GM23338 (cell line): ENCODE results near the gene UGT2A1. TPM values are rescaled to one million over a fixed set of nuclear protein-coding genes. Genes with fewer than 3 reads are reported as not detected.

Experiments
- ATAC-seq: fragments of 200-7000 bp; cut with Tn5 transposase; 3 replicates; pipeline ENCODE4 v1.9.1; 2020
- DNase-seq: peaks from one replicate; pipeline ENCODE4 v3.0.0-alpha.2; 2015; ENCODE audit warnings: low spot score
- H2AFZ ChIP-seq: fragments of 200-600 bp; sonication (generic); 2 replicates; pipeline ENCODE4 v1.8.0; 2016; ENCODE audit warnings: antibody characterized with exemption, mild to moderate bottlenecking, moderate library complexity
- H3F3A ChIP-seq: fragments of 200-600 bp; sonication (generic); replicated peaks from 2 replicates; pipeline ENCODE4 v1.8.0; 2017; ENCODE audit warnings: antibody characterized with exemption, mixed run types, low read depth
- H3K27ac ChIP-seq: fragments of 200-600 bp; sonication (generic); 2 replicates; pipeline ENCODE4 v1.6.1; 2016; ENCODE audit warnings: low read depth
- H3K27me3 ChIP-seq: fragments of 200-600 bp; sonication (generic); 2 replicates; pipeline ENCODE4 v1.8.0; 2016; ENCODE audit warnings: mild to moderate bottlenecking, mixed run types, moderate library complexity; ENCODE audit not compliant: insufficient read depth
- H3K36me3 ChIP-seq: fragments of 200-600 bp; sonication (generic); 2 replicates; pipeline ENCODE4 v1.8.0; 2016; ENCODE audit warnings: mild to moderate bottlenecking; ENCODE audit not compliant: insufficient read depth
- H3K4me1 ChIP-seq: fragments of 200-600 bp; sonication (generic); 2 replicates; pipeline ENCODE4 v1.8.0; 2016; ENCODE audit warnings: mild to moderate bottlenecking, moderate library complexity; ENCODE audit not compliant: insufficient read depth
- H3K4me2 ChIP-seq: fragments of 200-600 bp; sonication (generic); 2 replicates; pipeline ENCODE4 v1.7.1; 2017; ENCODE audit warnings: mixed run types
- H3K4me3 ChIP-seq: fragments of 200-600 bp; sonication (generic); 2 replicates; pipeline ENCODE4 v1.6.1; 2016; ENCODE audit warnings: mixed run types
- H3K79me2 ChIP-seq: fragments of 200-600 bp; sonication (generic); replicated peaks from 2 replicates; pipeline ENCODE4 v1.8.0; 2017; ENCODE audit warnings: mild to moderate bottlenecking; ENCODE audit not compliant: insufficient read depth
- H3K9me2 ChIP-seq: fragments of 200-600 bp; sonication (generic); 2 replicates; pipeline ENCODE4 v1.8.0; 2017; ENCODE audit not compliant: insufficient read depth
- H4K20me1 ChIP-seq: fragments of 200-600 bp; sonication (generic); replicated peaks from 2 replicates; pipeline ENCODE4 v1.8.0; 2017; ENCODE audit warnings: mild to moderate bottlenecking; ENCODE audit not compliant: insufficient read depth
- H3K27ac Mint-ChIP-seq: 2 replicates; pipeline ENCODE4 v1.8.0; 2020; ENCODE audit warnings: inconsistent platforms, mild to moderate bottlenecking, moderate library complexity, mixed read lengths
- H3K27me3 Mint-ChIP-seq: 3 replicates; pipeline ENCODE4 v1.8.0; 2022; ENCODE audit warnings: low read depth, mild to moderate bottlenecking, moderate library complexity, mixed read lengths, inconsistent platforms; ENCODE audit not compliant: insufficient read depth, poor library complexity
- H3K36me3 Mint-ChIP-seq: 3 replicates; pipeline ENCODE4 v1.8.0; 2021; ENCODE audit warnings: low read depth, mild to moderate bottlenecking, inconsistent platforms, moderate library complexity, mixed read lengths
- H3K4me1 Mint-ChIP-seq: 3 replicates; pipeline ENCODE4 v1.8.0; 2020; ENCODE audit warnings: mild to moderate bottlenecking, inconsistent platforms, mixed read lengths
- H3K4me3 Mint-ChIP-seq: 3 replicates; pipeline ENCODE4 v1.8.0; 2021; ENCODE audit warnings: moderate library complexity, mild to moderate bottlenecking, inconsistent platforms, mixed read lengths
- H3K9me3 Mint-ChIP-seq: 3 replicates; pipeline ENCODE4 v1.8.0; 2020; ENCODE audit warnings: moderate library complexity, mild to moderate bottlenecking, inconsistent platforms, mixed read lengths
- CREB1 ChIP-seq: fragments of 250-450 bp; sonication (Bioruptor Pico); IDR thresholded peaks from 2 replicates; pipeline ENCODE4 v1.5.0; 2020; ENCODE audit warnings: low read depth, mild to moderate bottlenecking, moderate library complexity
- CTCF ChIP-seq, 2 experiments: fragments of 200-600 bp in 1 of 2; sonication (generic) in 1 of 2; conservative IDR thresholded peaks; 2 replicates each; pipeline versions ENCODE4 v1.5.1 to v1.6.1; 2016 to 2017; ENCODE audit warnings: antibody characterized with exemption in 2 of 2, low read depth in 2 of 2, mild to moderate bottlenecking in 2 of 2, moderate library complexity in 1 of 2
- ETS1 ChIP-seq: IDR thresholded peaks from 2 replicates; pipeline ENCODE4 v1.6.1; 2016; ENCODE audit warnings: antibody characterized with exemption
- EZH2 ChIP-seq: fragments of 200-600 bp; sonication (generic); IDR thresholded peaks from one replicate; pipeline ENCODE4 v1.8.0; 2017; ENCODE audit warnings: antibody characterized with exemption, mild to moderate bottlenecking, low read depth; ENCODE audit not compliant: unreplicated experiment
- EZH2phosphoT487 ChIP-seq: fragments of 200-600 bp; sonication (generic); IDR thresholded peaks from one replicate; pipeline ENCODE4 v1.8.1; 2018; ENCODE audit warnings: antibody characterized with exemption; ENCODE audit not compliant: unreplicated experiment
- JUNB ChIP-seq: IDR thresholded peaks from one replicate; pipeline ENCODE4 v1.6.1; 2016; ENCODE audit warnings: antibody characterized with exemption; ENCODE audit not compliant: unreplicated experiment
- NANOG ChIP-seq: IDR thresholded peaks from 2 replicates; pipeline ENCODE4 v1.6.1; 2016; ENCODE audit warnings: antibody characterized with exemption, borderline replicate concordance
- POLR2AphosphoS5 ChIP-seq: IDR thresholded peaks from 2 replicates; pipeline ENCODE4 v1.6.1; 2016; ENCODE audit warnings: antibody characterized with exemption, low read depth
- REST ChIP-seq: IDR thresholded peaks from one replicate; pipeline ENCODE4 v1.6.1; 2018; ENCODE audit warnings: antibody characterized with exemption; ENCODE audit not compliant: unreplicated experiment
- STAT1 ChIP-seq: IDR thresholded peaks from one replicate; pipeline ENCODE4 v1.6.1; 2016; ENCODE audit warnings: antibody characterized with exemption; ENCODE audit not compliant: unreplicated experiment
- ZNF114 ChIP-seq: fragments of 250-450 bp; sonication (Bioruptor Pico); IDR thresholded peaks from 2 replicates; pipeline ENCODE4 v1.5.0; 2020; ENCODE audit warnings: mild to moderate bottlenecking, moderate library complexity
- ZNF331 ChIP-seq: fragments of 250-450 bp; sonication (Bioruptor Pico); IDR thresholded peaks from 2 replicates; pipeline ENCODE4 v1.5.0; 2020; ENCODE audit warnings: low read depth, mild to moderate bottlenecking, moderate library complexity
- ZNF462 ChIP-seq: fragments of 250-450 bp; sonication (Bioruptor Pico); IDR thresholded peaks from 2 replicates; pipeline ENCODE4 v1.5.0; 2020; ENCODE audit warnings: mild to moderate bottlenecking, moderate library complexity
- polyA plus RNA-seq: library from polyadenylated mRNA; unstranded; fragments of >200 nt; fragmentation: Nextera tagmentation; extraction: Ambion mirVana; gene quantifications from 2 replicates; pipeline ENCODE4 v1.2.1, GENCODE V29; 2016
- total RNA-seq: library from RNA; depleted of rRNA; stranded (reverse); fragments of >200 nt; shearing (Covaris generic); gene quantifications from 2 replicates; pipeline ENCODE4 v1.2.3, GENCODE V29; 2014

Gene UGT2A1
- total and polyA plus RNA-seq, 2 experiments from 2014 or later: not detected

- no peak overlapping the region for H3K4me3 Mint-ChIP-seq
- no peak for DNase-seq
- Histone ChIP-seq H3K4me3 (no peak overlapping the region), H3K4me2 (no peak overlapping the region), H3K9me2 (peaks cover 5% of the 10 kb centered on the region; the same call in 1 of the 2 replicates), H3K4me1 (no peaks in the 10 kb centered on the region), H3K36me3 (no peaks in the 10 kb centered on the region), H3K27ac (no peak overlapping the region), H4K20me1 (no peaks in the 10 kb centered on the region), H3K27me3 (no peaks in the 10 kb centered on the region), H3K79me2 (no peaks in the 10 kb centered on the region), H2AFZ (no peak overlapping the region), H3F3A (no peaks in the 10 kb centered on the region)
- H3K4me1 Mint-ChIP-seq: no peaks in the 10 kb centered on the region
- ATAC-seq: no peak
- no peaks in the 10 kb centered on the region for H3K27me3 Mint-ChIP-seq
- H3K27ac Mint-ChIP-seq: no peak overlapping the region
- no peaks in the 10 kb centered on the region for H3K9me3 Mint-ChIP-seq
- no peaks in the 10 kb centered on the region for H3K36me3 Mint-ChIP-seq
- TF ChIP-seq POLR2AphosphoS5: no peak
- TF ChIP-seq ZNF331 (CRISPR knock-in tag): no peak
- no peak for TF ChIP-seq NANOG
- TF ChIP-seq EZH2phosphoT487: no peak
- TF ChIP-seq STAT1: no peak
- TF ChIP-seq ETS1: no peak
- no peak for TF ChIP-seq JUNB
- TF ChIP-seq CTCF (conservative IDR thresholded peaks at IDR 0.05; ENCODE audit: low read depth in 2 of 2): no peak
- no peak for TF ChIP-seq ZNF462 (CRISPR knock-in tag)
- TF ChIP-seq EZH2: no peak
- no peak for TF ChIP-seq ZNF114 (CRISPR knock-in tag)
- TF ChIP-seq CREB1 (CRISPR knock-in tag): no peak
- no peak for TF ChIP-seq REST
Measured at GRCh38 chr4:69702201-69702600, 49.2 kb upstream of the UGT2A1 start.
